Upper lobe of left lung (tissue), 6 donors: Measurements from ENCODE around the gene CYP51A1. TPM values are rescaled to one million over a fixed set of nuclear protein-coding genes. Genes with fewer than 3 reads are reported as not detected.
"Not testable (repeated sequence)": the region's sequence is repeated elsewhere in the genome, so short reads cannot be mapped to it uniquely, and the experiment has no call there.

Experiments
- ATAC-seq, 2 donors: fragments of 200-7000 bp; cut with Tn5 transposase; one replicate each; pipeline ENCODE4 v1.9.1; 2022; ENCODE audit warnings: mild to moderate bottlenecking in 2 of 2, moderate library complexity in 2 of 2; ENCODE audit not compliant: low FRiP score in 2 of 2
- DNase-seq, 2 donors: peaks; one replicate each; pipeline ENCODE4 v3.0.0-alpha.2; 2019 to 2020
- H3K27ac ChIP-seq, 4 donors: fragments of 200-600 bp; sonication (generic); one replicate each; pipeline ENCODE4 v1.5.1; 2016 to 2019
- H3K27me3 ChIP-seq, 4 donors: fragments of 200-600 bp; sonication (generic); one replicate each; pipeline ENCODE4 v1.5.1; 2017 to 2019
- H3K36me3 ChIP-seq, 4 donors: fragments of 200-600 bp; sonication (generic); one replicate each; pipeline ENCODE4 v1.5.1; 2016 to 2019
- H3K4me1 ChIP-seq, 4 donors: fragments of 200-600 bp; sonication (generic); one replicate each; pipeline ENCODE4 v1.5.1; 2018 to 2019
- H3K4me3 ChIP-seq, 4 donors: fragments of 200-600 bp; sonication (generic); one replicate each; pipeline ENCODE4 v1.5.1; 2017 to 2019; ENCODE audit warnings: mild to moderate bottlenecking in 2 of 4, moderate library complexity in 1 of 4
- H3K9me3 ChIP-seq, 4 donors: fragments of 200-600 bp; sonication (generic); one replicate each; pipeline ENCODE4 v1.5.1; 2018 to 2019
- CTCF ChIP-seq, 6 experiments: fragments of 450-650 bp in 4 of 6; fragments of 200-600 bp in 2 of 6; sonication (generic) in 2 of 6; IDR thresholded peaks; one replicate each; pipeline ENCODE4 v1.5.1; 2016 to 2019; ENCODE audit warnings: antibody characterized with exemption in 6 of 6
- EP300 ChIP-seq, 4 donors: sonication (generic); formaldehyde crosslinking; IDR thresholded peaks; one replicate each; pipeline ENCODE4 v1.5.1; 2017; ENCODE audit warnings: antibody characterized with exemption in 4 of 4, control low read depth in 2 of 4
- POLR2A ChIP-seq, 4 donors: fragments of 450-650 bp; IDR thresholded peaks; one replicate each; pipeline ENCODE4 v1.5.1; 2016 to 2017; ENCODE audit warnings: antibody characterized with exemption in 4 of 4, mild to moderate bottlenecking in 2 of 4
- POLR2AphosphoS5 ChIP-seq, 2 donors: sonication (generic); formaldehyde crosslinking; IDR thresholded peaks; one replicate each; pipeline ENCODE4 v1.5.1; 2017; ENCODE audit warnings: antibody characterized with exemption in 2 of 2
- WGBS, 2 donors: methylation state at CpG; one replicate each; pipeline ENCODE4 v1.1.5; 2017 to 2018; 5-methylcytosine and 5-hydroxymethylcytosine counted together
- total RNA-seq, 6 donors: library from RNA; depleted of rRNA in 4 of 6; stranded (reverse); fragments of >200 nt in 4 of 6; gene quantifications; one replicate each; pipeline versions ENCODE4 v1.1.0 to v1.2.1, GENCODE V29; 2016 to 2021
- donor health status: DM: no; HTN: no; CAD: no; lungs with moderate emphysema.
- donor health status: DM: no; HTN: yes; CAD: no; lungs with severe emphysema.

Gene CYP51A1
- 100 to 1,000 TPM in 4 of 6 donors, 10 to 100 TPM in 2; 26.2 to 213 (median 148) TPM for total RNA-seq

GRCh38 chr7:92134271-92135051, at the start of gene CYP51A1:
TSS of gene CYP51A1 (minus strand) at chr7:92134477. CDS start at chr7:92134364, 113 bp downstream.
- peaks cover 0 to 15% (median 4%) of the 10 kb centered on the region in 4 donors for H3K36me3 ChIP-seq
- TF ChIP-seq CTCF (IDR thresholded peaks at IDR 0.05): peak in 3 of 6 experiments; percentile 11 to 37 (median 20)
- TF ChIP-seq POLR2A (IDR thresholded peaks at IDR 0.05): peak in 3 of 4 donors; percentile 83 to 91 (median 88)
- TF ChIP-seq EP300 (IDR thresholded peaks at IDR 0.05): peak in 1 of 4 donors; percentile 75
- TF ChIP-seq POLR2AphosphoS5 (IDR thresholded peaks at IDR 0.05): peak; percentile 72 to 85
- peak within 1 kb of the TSS; percentile 90 to 97 (median 94) for H3K27ac ChIP-seq
- peaks cover 16 to 29% (median 17%) of the 10 kb centered on the region in 4 donors for H3K4me1 ChIP-seq
- whole genome bisulfite sequencing, 2 donors: 1 to 2% methylated on average over 33 to 43 of the region's 73 CpGs
- ATAC-seq: peak; percentile 98
- H3K9me3 ChIP-seq: no peaks in the 10 kb centered on the region
- peak; percentile 94 to 98 for DNase-seq
- H3K27me3 ChIP-seq: no peaks in the 10 kb centered on the region
- H3K4me3 ChIP-seq: peak within 1 kb of the TSS; percentile 80 to 95 (median 92)

GRCh38 chr7:92178928-92179924, 44.9 kb upstream of the CYP51A1 start, which contains the start of gene LRRD1:
TSS of gene LRRD1 (minus strand) at chr7:92179142. CDS start at chr7:92165202, 13,940 bp downstream.
- TF ChIP-seq POLR2A (IDR thresholded peaks at IDR 0.05): peak in 1 of 4 donors; percentile 41
- peak; percentile 95 to 97 (median 96) for TF ChIP-seq CTCF (IDR thresholded peaks at IDR 0.05)
- no peak for TF ChIP-seq POLR2AphosphoS5 (IDR thresholded peaks at IDR 0.05)
- ATAC-seq (peak; percentile 99), DNase-seq (peak; percentile 95 to 97)
- H3K4me1 ChIP-seq: peaks cover 0 to 12% (median 0%) of the 10 kb centered on the region in 4 donors
- H3K27me3 ChIP-seq: no peaks in the 10 kb centered on the region
- H3K36me3 ChIP-seq: no peaks in the 10 kb centered on the region
- H3K4me3 ChIP-seq: peak within 1 kb of the TSS; percentile 23 to 53 (median 50)
- WGBS, 2 donors: 9 to 11% methylated on average over 44 to 54 of the region's 60 CpGs
- H3K27ac ChIP-seq: peak within 1 kb of the TSS; percentile 58 to 86 (median 66)
- H3K9me3 ChIP-seq: no peaks in the 10 kb centered on the region

GRCh38 chr7:92177362-92177761, 43.1 kb upstream of the CYP51A1 start:
- ATAC-seq (no peak), DNase-seq (no peak)
- H3K27ac ChIP-seq: no peak overlapping the region
- no peak for TF ChIP-seq POLR2AphosphoS5 (IDR thresholded peaks at IDR 0.05)
- no peaks in the 10 kb centered on the region for H3K36me3 ChIP-seq
- H3K4me3 ChIP-seq: no peak overlapping the region
- peaks cover 0 to 12% (median 0%) of the 10 kb centered on the region in 4 donors for H3K4me1 ChIP-seq
- no peaks in the 10 kb centered on the region for H3K27me3 ChIP-seq
- H3K9me3 ChIP-seq: no peaks in the 10 kb centered on the region

- H3K4me1 ChIP-seq, H3K9me3 ChIP-seq, H3K27me3 ChIP-seq, ATAC-seq, H3K36me3 ChIP-seq, H3K4me3 ChIP-seq, DNase-seq, H3K27ac ChIP-seq: not testable (repeated sequence)
- WGBS, 2 donors: 86 to 95% methylated on average over 2 of the region's 2 CpGs
Observed at GRCh38 chr7:92169529-92169928, 35.3 kb upstream of the CYP51A1 start.

GRCh38 chr7:92161271-92161670, 27.0 kb upstream of the CYP51A1 start:
- Histone ChIP-seq H3K36me3 (no peaks in the 10 kb centered on the region), H3K9me3 (no peaks in the 10 kb centered on the region), H3K4me3 (no peak overlapping the region), H3K4me1 (no peaks in the 10 kb centered on the region), H3K27ac (no peak overlapping the region), H3K27me3 (no peaks in the 10 kb centered on the region)
- DNase-seq (no peak), ATAC-seq (no peak)
- no peak for TF ChIP-seq EP300 (IDR thresholded peaks at IDR 0.05)
- WGBS, 2 donors: 82 to 88% methylated on average over 1 of the region's 1 CpG
